Large intestine (tissue), 3 donors: Measurements from ENCODE around the gene EOLA2. TPM values are rescaled to one million over a fixed set of nuclear protein-coding genes. Genes with fewer than 3 reads are reported as not detected.
"Not testable (repeated sequence)": the region's sequence is repeated elsewhere in the genome, so short reads cannot be mapped to it uniquely, and the experiment has no call there.

Experiments used
- DNase-seq, 2 donors: peaks; one replicate each; pipeline versions ENCODE4 v3.0.0 to v3.0.0-alpha.2; 2013
- H3K27ac ChIP-seq: one replicate; pipeline ENCODE4 v1.5.1; 2013; ENCODE audit warnings: low read length
- H3K27me3 ChIP-seq: 2 replicates; pipeline ENCODE4 v1.6.1; 2013; ENCODE audit warnings: low read length; ENCODE audit not compliant: control insufficient read depth, insufficient read depth
- H3K36me3 ChIP-seq: 2 replicates; pipeline ENCODE4 v1.6.1; 2013; ENCODE audit warnings: low read length; ENCODE audit not compliant: control insufficient read depth, insufficient read depth
- H3K4me1 ChIP-seq: one replicate; pipeline ENCODE4 v1.6.1; 2013; ENCODE audit warnings: low read length; ENCODE audit not compliant: control insufficient read depth, insufficient read depth
- H3K4me3 ChIP-seq: one replicate; pipeline ENCODE4 v1.5.1; 2013; ENCODE audit warnings: low read length
- H3K9me3 ChIP-seq: one replicate; pipeline ENCODE4 v1.6.1; 2013; ENCODE audit warnings: mild to moderate bottlenecking, low read depth, low read length, moderate library complexity; ENCODE audit not compliant: control insufficient read depth
- WGBS: methylation state at CpG from one replicate; pipeline ENCODE4 v1.1.5; 2013; ENCODE audit warnings: low lambda C conversion rate; ENCODE audit not compliant: insufficient coverage; 5-methylcytosine and 5-hydroxymethylcytosine counted together
- polyA plus RNA-seq: library from polyadenylated mRNA; unstranded; fragments of 120-200 nt; gene quantifications from one replicate; pipeline ENCODE4 v1.2.1, GENCODE V29; 2013

Gene EOLA2
- polyA plus RNA-seq, 1 donor, result 29.9 TPM

GRCh38 chrX:149937328-149937727 lies 963 bp downstream of the EOLA2 start:
- not testable (repeated sequence) for H3K9me3 ChIP-seq, H3K4me1 ChIP-seq, DNase-seq, H3K27me3 ChIP-seq, H3K36me3 ChIP-seq
- peak overlapping the region; percentile 75 for H3K4me3 ChIP-seq
- no CpG with 5 or more reads among the region's 5 CpGs for WGBS
- peak overlapping the region; percentile 91 for H3K27ac ChIP-seq

DNA sequence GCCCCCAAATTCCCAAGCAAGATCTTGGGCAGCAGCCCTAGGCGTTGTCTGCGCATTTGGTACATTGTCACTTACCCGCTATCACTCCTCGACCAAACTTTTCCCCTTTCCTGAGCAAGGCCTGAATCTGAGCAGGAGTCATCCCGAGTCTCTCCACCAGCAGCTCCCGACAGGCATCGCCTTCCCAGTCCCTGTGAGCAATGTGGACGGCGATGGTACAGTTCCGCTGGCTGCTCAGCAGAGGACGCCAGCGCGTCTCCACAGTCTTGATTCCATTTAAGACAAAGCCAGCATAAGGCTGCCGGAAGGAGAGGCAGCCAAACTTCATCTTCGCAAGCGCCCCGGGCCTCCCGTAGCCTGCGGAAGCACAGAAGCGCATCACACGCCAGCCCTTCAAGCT lies 4.7 kb downstream of the EOLA2 start:
- H3K27ac ChIP-seq, H3K4me3 ChIP-seq, H3K36me3 ChIP-seq, H3K9me3 ChIP-seq, DNase-seq, H3K4me1 ChIP-seq, H3K27me3 ChIP-seq: not testable (repeated sequence)
- WGBS, result no CpG with 5 or more reads among the region's 21 CpGs

- DNase-seq, H3K9me3 ChIP-seq, H3K27ac ChIP-seq, H3K4me1 ChIP-seq, H3K36me3 ChIP-seq, H3K4me3 ChIP-seq, H3K27me3 ChIP-seq: not testable (repeated sequence)
- WGBS, result no CpG with 5 or more reads among the region's 5 CpGs
Measured at GRCh38 chrX:149932970-149933369, 5.3 kb downstream of the EOLA2 start.

DNA sequence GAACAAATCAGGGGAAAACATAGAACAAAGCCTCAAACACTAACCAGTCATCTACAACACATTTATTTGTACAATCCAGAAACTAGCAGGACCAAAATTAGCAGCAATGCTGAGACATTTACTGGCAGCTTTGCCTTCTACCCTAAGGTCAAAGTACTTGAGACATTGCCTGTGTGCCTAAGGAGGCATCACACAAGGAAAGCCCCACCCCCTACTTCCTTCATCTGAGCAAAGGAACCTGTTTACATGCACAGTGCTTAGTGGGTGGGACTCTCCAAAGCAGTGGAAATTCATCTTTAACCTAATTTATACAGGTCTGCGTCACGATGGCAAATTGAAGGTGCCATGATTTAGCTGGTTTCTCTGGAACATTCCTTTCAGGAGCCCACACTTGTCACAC lies 6.1 kb downstream of the EOLA2 start:
- DNase-seq, H3K27me3 ChIP-seq, H3K36me3 ChIP-seq, H3K9me3 ChIP-seq, H3K4me3 ChIP-seq, H3K27ac ChIP-seq, H3K4me1 ChIP-seq: not testable (repeated sequence)
- WGBS, result no CpG with 5 or more reads among the region's 2 CpGs

GRCh38 chrX:149931355-149931754 lies 6.9 kb downstream of the EOLA2 start:
- H3K4me1 ChIP-seq, DNase-seq, H3K4me3 ChIP-seq, H3K27me3 ChIP-seq, H3K36me3 ChIP-seq, H3K9me3 ChIP-seq, H3K27ac ChIP-seq: not testable (repeated sequence)
- no CpG with 5 or more reads among the region's 4 CpGs for WGBS

DNA sequence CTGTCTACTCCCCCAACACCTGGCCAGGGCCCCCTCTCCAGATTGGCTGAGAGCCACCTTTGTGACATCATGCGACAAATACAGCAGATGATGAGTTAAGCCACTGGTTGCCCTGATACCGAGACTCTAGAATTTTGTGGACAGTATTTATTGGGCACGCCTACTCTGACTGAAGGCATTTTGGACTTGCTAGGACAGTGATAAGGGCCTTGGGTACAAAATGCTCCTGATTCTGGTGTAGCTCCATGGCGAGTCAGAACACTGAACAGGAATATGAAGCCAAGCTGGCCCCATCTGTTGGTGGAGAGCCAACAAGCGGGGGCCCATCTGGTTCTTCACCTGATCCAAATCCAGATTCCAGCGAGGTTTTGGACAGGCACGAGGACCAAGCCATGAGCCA lies 8.9 kb downstream of the EOLA2 start, which contains the start of gene HSFX4:
HSFX4 (plus strand) TSS at position 174 of the 400 bp plus-strand sequence; CDS start at position 246, 72 bp downstream.
- not testable (repeated sequence) for DNase-seq, H3K9me3 ChIP-seq, H3K36me3 ChIP-seq, H3K4me3 ChIP-seq, H3K4me1 ChIP-seq, H3K27ac ChIP-seq, H3K27me3 ChIP-seq
- no CpG with 5 or more reads among the region's 7 CpGs for WGBS

DNA sequence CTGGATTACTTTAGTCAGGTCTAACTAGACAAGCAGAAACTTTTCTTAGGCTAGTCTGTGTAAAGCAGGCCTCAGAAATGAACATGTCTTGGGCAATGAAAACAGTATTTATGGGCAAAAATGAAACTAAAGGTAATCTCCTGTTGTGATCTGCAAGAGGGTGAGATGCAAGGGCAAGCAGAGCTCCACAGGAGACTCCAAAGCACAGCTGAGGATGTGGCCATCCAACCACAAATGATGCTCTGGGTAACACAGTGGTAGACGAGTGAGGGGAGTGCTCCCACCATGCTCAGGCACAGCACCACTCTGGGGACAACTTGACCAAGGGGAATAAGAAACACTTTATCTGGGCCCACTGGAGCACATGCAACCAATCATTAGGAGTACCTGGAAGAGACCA lies 9.7 kb downstream of the EOLA2 start:
- not testable (repeated sequence) for H3K27me3 ChIP-seq, H3K4me1 ChIP-seq, DNase-seq, H3K36me3 ChIP-seq, H3K9me3 ChIP-seq, H3K4me3 ChIP-seq, H3K27ac ChIP-seq
- WGBS, result no CpG with 5 or more reads among the region's 1 CpG

DNA sequence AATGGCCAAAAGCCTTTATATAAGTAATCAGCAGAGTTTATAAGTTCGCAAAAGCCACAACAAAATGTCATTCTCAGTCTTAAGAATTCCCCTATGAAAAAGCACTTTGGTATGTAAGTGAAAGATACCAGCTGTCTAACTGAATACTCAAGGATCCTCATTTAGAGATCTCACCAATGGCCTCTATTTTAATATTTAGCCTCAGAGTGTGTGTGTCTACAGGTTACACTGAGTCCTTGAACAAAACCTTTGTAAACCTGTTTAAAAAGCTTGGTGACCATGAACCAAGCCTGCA lies 10.4 kb downstream of the EOLA2 start:
- not testable (repeated sequence) for H3K4me3 ChIP-seq, H3K4me1 ChIP-seq, H3K36me3 ChIP-seq, H3K27me3 ChIP-seq, DNase-seq, H3K27ac ChIP-seq, H3K9me3 ChIP-seq
- no CpG with 5 or more reads among the region's 1 CpG for WGBS

- not testable (repeated sequence) for H3K27me3 ChIP-seq, H3K4me1 ChIP-seq, DNase-seq, H3K4me3 ChIP-seq, H3K27ac ChIP-seq, H3K36me3 ChIP-seq, H3K9me3 ChIP-seq
- WGBS, result no CpG with 5 or more reads among the region's 8 CpGs
Measured at GRCh38 chrX:149927245-149927963, 10.9 kb downstream of the EOLA2 start.

DNA sequence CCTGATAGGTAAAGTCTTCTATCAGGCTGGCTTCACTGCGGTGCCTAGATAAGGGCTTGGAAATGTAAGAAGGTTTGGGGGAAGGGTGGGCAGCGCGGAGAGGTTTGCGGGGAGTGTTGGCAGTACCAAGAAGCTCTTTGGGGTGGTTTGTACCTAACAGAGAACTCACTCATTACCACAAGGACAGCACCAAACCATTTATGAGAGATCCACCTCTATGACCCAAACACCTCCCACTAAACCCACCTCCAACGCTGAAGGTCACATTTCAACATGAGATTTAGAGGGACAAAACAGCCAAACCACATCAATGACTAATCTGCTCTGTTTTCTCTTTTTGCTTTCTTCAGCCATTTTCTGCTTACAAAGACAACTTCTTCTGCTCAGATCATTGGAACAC lies 13.9 kb downstream of the EOLA2 start:
- not testable (repeated sequence) for H3K9me3 ChIP-seq, DNase-seq, H3K36me3 ChIP-seq, H3K27ac ChIP-seq, H3K27me3 ChIP-seq, H3K4me3 ChIP-seq, H3K4me1 ChIP-seq
- WGBS, result no CpG with 5 or more reads among the region's 5 CpGs

GRCh38 chrX:149923836-149924235 lies 14.5 kb downstream of the EOLA2 start:
- WGBS, result no CpG with 5 or more reads among the region's 4 CpGs
- H3K4me3 ChIP-seq, H3K9me3 ChIP-seq, H3K4me1 ChIP-seq, H3K36me3 ChIP-seq, H3K27ac ChIP-seq, DNase-seq, H3K27me3 ChIP-seq: not testable (repeated sequence)
